GM19240 (cell line): ENCODE data around the gene PDCD10.

Experiments used
- DNase-seq: peaks from one replicate; pipeline ENCODE4 v3.0.0; 2011; ENCODE audit warnings: low spot score; ENCODE audit not compliant: insufficient read length

PDCD10 gene

GRCh38 chr3:167734498-167735232, at the start of gene PDCD10:
Gene PDCD10, minus strand, starts transcription at chr3:167734892. Its CDS starts 14,735 bp downstream, at chr3:167720157.
- peak; percentile 43 for DNase-seq

- no peak for DNase-seq
These were observed 49.1 kb upstream of the PDCD10 start for GRCh38 chr3:167783781-167784180.

- DNase-seq: no peak
These were observed 45.7 kb upstream of the PDCD10 start for GRCh38 chr3:167780214-167780883.

GRCh38 chr3:167777356-167777755, 42.7 kb upstream of the PDCD10 start:
- no peak for DNase-seq

- DNase-seq: no peak
These were observed 41.5 kb upstream of the PDCD10 start for GRCh38 chr3:167776066-167776685.

GRCh38 chr3:167773584-167773983, 38.9 kb upstream of the PDCD10 start:
- no peak for DNase-seq

- DNase-seq: no peak
These were observed 38.3 kb upstream of the PDCD10 start for GRCh38 chr3:167772992-167773391.

- no peak for DNase-seq
These were observed 27.6 kb upstream of the PDCD10 start for GRCh38 chr3:167762296-167762695.

GRCh38 chr3:167761302-167761701, 26.6 kb upstream of the PDCD10 start:
- no peak for DNase-seq

- DNase-seq: no peak
These were observed 19.4 kb upstream of the PDCD10 start for GRCh38 chr3:167754049-167754448.

- no peak for DNase-seq
These were observed 15.7 kb upstream of the PDCD10 start for GRCh38 chr3:167750272-167750971.

GRCh38 chr3:167749728-167750127, 15.0 kb upstream of the PDCD10 start:
- no peak for DNase-seq

GRCh38 chr3:167749209-167749608, 14.5 kb upstream of the PDCD10 start:
- no peak for DNase-seq

- no peak for DNase-seq
These were observed 9.1 kb upstream of the PDCD10 start for GRCh38 chr3:167743799-167744198.

- no peak for DNase-seq
These were observed 7.6 kb upstream of the PDCD10 start for GRCh38 chr3:167742338-167742737.

- DNase-seq: no peak
These were observed 6.4 kb upstream of the PDCD10 start for GRCh38 chr3:167740961-167741587.

GRCh38 chr3:167739190-167739810, 4.6 kb upstream of the PDCD10 start:
- no peak for DNase-seq

GRCh38 chr3:167738037-167738436, 3.3 kb upstream of the PDCD10 start:
- no peak for DNase-seq

- no peak for DNase-seq
These were observed 2.3 kb upstream of the PDCD10 start for GRCh38 chr3:167736997-167737396.

- DNase-seq: no peak
These were observed 1.6 kb upstream of the PDCD10 start for GRCh38 chr3:167736264-167736787.
